H1 (cell line): ENCODE results near the gene HS6ST2. TPM values are rescaled to one million over a fixed set of nuclear protein-coding genes. Genes with fewer than 3 reads are reported as not detected.

Source experiments
- NANOG ChIP-seq: IDR thresholded peaks from 2 replicates; pipeline ENCODE4 v1.6.1; 2011; ENCODE audit warnings: low read length, low read depth, mild to moderate bottlenecking, inconsistent platforms; ENCODE audit not compliant: insufficient read depth, poor library complexity, severe bottlenecking
- TEAD4 ChIP-seq: IDR thresholded peaks from 2 replicates; pipeline ENCODE4 v1.6.1; 2012; ENCODE audit warnings: low read depth, low read length, inconsistent platforms, mixed read lengths
- polyA plus RNA-seq, 7 experiments: library from polyadenylated mRNA; depleted of rRNA in 3 of 7; stranded (reverse) in 5 of 7; unstranded in 2 of 7; fragments of >200 nt in 5 of 7; fragments of 200-250 nt in 2 of 7; gene quantifications; 1 replicate in 5 of 7; 2 replicates in 1 of 7; 4 replicates in 1 of 7; pipeline versions ENCODE4 v1.2.1 to v1.2.3, GENCODE V29; 2011 to 2013; ENCODE audit warnings: missing spikeins in 2 of 7, mixed read lengths in 2 of 7
- total RNA-seq: library from RNA; stranded (reverse); fragmentation: NEBNext Ultra II Directional; extraction: Animal tissue kit (Norgen Biotek cat#: 25700); gene quantifications from 2 replicates; pipeline ENCODE4 v1.2.1, GENCODE V29; 2021

Gene HS6ST2
- total and polyA plus RNA-seq, 2 of the 8 experiments (the other 6 are each of a cell fraction or from before 2014, with no cell fraction given) = 3.9 TPM

GRCh38 chrX:132956421-132957210 lies 1.8 kb downstream of the HS6ST2 start (continued):
- TF ChIP-seq NANOG = no peak
- TF ChIP-seq TEAD4 = no peak
